GM18502 (cell line): ENCODE results near the gene EXOC2.

Experiments
- ATAC-seq: cut with Tn5 transposase; IDR thresholded peaks from one replicate; pipeline ENCODE4 v1.9.1; 2021; ENCODE audit warnings: mild to moderate bottlenecking; ENCODE audit not compliant: unreplicated experiment, poor library complexity

Gene EXOC2

GRCh38 chr6:452301-453067 is 240.5 kb downstream of the EXOC2 start:
- no peak for ATAC-seq

- no peak for ATAC-seq
These were observed 241.1 kb downstream of the EXOC2 start for GRCh38 chr6:451847-452246.

- ATAC-seq = no peak
These were observed 241.6 kb downstream of the EXOC2 start for GRCh38 chr6:451336-451735.

GRCh38 chr6:449486-450419 is 243.2 kb downstream of the EXOC2 start:
- no peak for ATAC-seq

GRCh38 chr6:449057-449430 is 243.9 kb downstream of the EXOC2 start:
- no peak for ATAC-seq

- no peak for ATAC-seq
These were observed 244.5 kb downstream of the EXOC2 start for GRCh38 chr6:448296-449056.

- no peak for ATAC-seq
These were observed 245.4 kb downstream of the EXOC2 start for GRCh38 chr6:447381-448165.

- ATAC-seq = no peak
These were observed 246.2 kb downstream of the EXOC2 start for GRCh38 chr6:446418-447366.

- no peak for ATAC-seq
These were observed 247.1 kb downstream of the EXOC2 start for GRCh38 chr6:445571-446417.

- ATAC-seq = no peak
These were observed 248.2 kb downstream of the EXOC2 start for GRCh38 chr6:444653-445275.

- ATAC-seq = no peak
These were observed 249.2 kb downstream of the EXOC2 start for GRCh38 chr6:443621-444159.

- no peak for ATAC-seq
These were observed 251.6 kb downstream of the EXOC2 start for GRCh38 chr6:441126-441920.

- ATAC-seq = no peak
These were observed 253.2 kb downstream of the EXOC2 start for GRCh38 chr6:439641-440167.

- no peak for ATAC-seq
These were observed 254.2 kb downstream of the EXOC2 start for GRCh38 chr6:438634-439170.

- no peak for ATAC-seq
These were observed 255.9 kb downstream of the EXOC2 start for GRCh38 chr6:437037-437392.
